ENCODE data around the gene MBD3L3. TPM values are rescaled to one million over a fixed set of nuclear protein-coding genes. Genes with fewer than 3 reads are reported as not detected.

The MBD3L3 gene
- total RNA-seq, 2 experiments from 2014 or later: not detected

DNA sequence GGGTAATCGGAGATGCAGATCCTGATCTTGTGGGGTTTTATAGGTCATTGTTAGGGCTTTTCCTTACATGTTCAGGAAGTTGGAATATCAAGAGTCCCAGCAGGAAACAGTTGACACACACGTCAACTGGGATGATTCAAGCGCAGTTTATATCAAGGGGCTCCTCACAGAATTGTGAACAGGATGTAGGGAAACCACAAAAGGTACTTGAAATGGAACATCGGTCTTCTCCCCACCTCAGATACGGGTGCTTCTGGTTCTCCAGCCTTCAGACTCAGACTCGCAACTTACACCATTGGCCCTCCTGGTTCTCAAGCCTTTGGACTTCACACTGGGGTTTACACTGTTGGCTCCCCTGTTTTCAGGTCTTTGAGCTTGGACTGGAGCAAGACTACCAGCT lies 30.5 kb upstream of the MBD3L3 start:
- Histone ChIP-seq H3K36me3 (ENCODE audit: insufficient read depth, low read length) (peaks cover 28% of the 10 kb centered on the region), H3K27ac (ENCODE audit: low read depth, low read length, poor library complexity, severe bottlenecking) (no peak overlapping the region), H3K4me3 (ENCODE audit: low read depth, low read length, poor library complexity, severe bottlenecking) (no peak overlapping the region), H2AFZ (ENCODE audit: low read length) (no peak overlapping the region), H3K4me1 (ENCODE audit: insufficient read depth, low read length, poor library complexity, severe bottlenecking) (no peaks in the 10 kb centered on the region), H3K9me2 (ENCODE audit: insufficient read depth, low read length) (no peaks in the 10 kb centered on the region), H3K9me3 (ENCODE audit: low read length) (peaks cover 19% of the 10 kb centered on the region), H3K79me2 (ENCODE audit: insufficient read depth, low read depth, low read length) (no peaks in the 10 kb centered on the region), H4K20me1 (ENCODE audit: insufficient read depth, low read length) (no peaks in the 10 kb centered on the region), H3K4me2 (ENCODE audit: low read length) (no peak overlapping the region)
- no peak for DNase-seq (ENCODE audit: low spot score)
- ChIA-PET CTCF (ENCODE audit: unreplicated experiment) (no interaction called here), POLR2A (no interaction called here)
- BruUV-seq (replicated peaks): no TSS peak
- no peak for TF ChIP-seq CTCF (conservative IDR thresholded peaks at IDR 0.05; ENCODE audit: low read length)
- no peak for TF ChIP-seq EZH2phosphoT487 (IDR thresholded peaks at IDR 0.05; ENCODE audit: borderline replicate concordance, low read depth, low read length)
- intact Hi-C loops (cut with micrococcal nuclease; ENCODE audit: unreplicated experiment): no loop called here

- Histone ChIP-seq H3K36me3 (ENCODE audit: insufficient read depth, low read length) (peaks cover 82% of the 10 kb centered on the region), H3K79me2 (ENCODE audit: insufficient read depth, low read depth, low read length) (no peaks in the 10 kb centered on the region), H3K9me2 (ENCODE audit: insufficient read depth, low read length) (no peaks in the 10 kb centered on the region), H2AFZ (ENCODE audit: low read length) (no peak overlapping the region), H4K20me1 (ENCODE audit: insufficient read depth, low read length) (no peaks in the 10 kb centered on the region), H3K4me2 (ENCODE audit: low read length) (no peak overlapping the region), H3K9me3 (ENCODE audit: low read length) (peaks cover 72% of the 10 kb centered on the region), H3K4me3 (ENCODE audit: low read depth, low read length, poor library complexity, severe bottlenecking) (no peak overlapping the region), H3K27ac (ENCODE audit: low read depth, low read length, poor library complexity, severe bottlenecking) (no peak overlapping the region), H3K4me1 (ENCODE audit: insufficient read depth, low read length, poor library complexity, severe bottlenecking) (no peaks in the 10 kb centered on the region)
- ChIA-PET POLR2A (no interaction called here), CTCF (ENCODE audit: unreplicated experiment) (no interaction called here)
- TF ChIP-seq CTCF (conservative IDR thresholded peaks at IDR 0.05; ENCODE audit: low read length) (no peak), EZH2phosphoT487 (IDR thresholded peaks at IDR 0.05; ENCODE audit: borderline replicate concordance, low read depth, low read length) (no peak)
- peak; percentile 20 for DNase-seq (ENCODE audit: low spot score)
- intact Hi-C loops (cut with micrococcal nuclease; ENCODE audit: unreplicated experiment): no loop called here
- no TSS peak for BruUV-seq (replicated peaks)
Measured at GRCh38 chr19:7083076-7083956, 24.8 kb upstream of the MBD3L3 start.

DNA sequence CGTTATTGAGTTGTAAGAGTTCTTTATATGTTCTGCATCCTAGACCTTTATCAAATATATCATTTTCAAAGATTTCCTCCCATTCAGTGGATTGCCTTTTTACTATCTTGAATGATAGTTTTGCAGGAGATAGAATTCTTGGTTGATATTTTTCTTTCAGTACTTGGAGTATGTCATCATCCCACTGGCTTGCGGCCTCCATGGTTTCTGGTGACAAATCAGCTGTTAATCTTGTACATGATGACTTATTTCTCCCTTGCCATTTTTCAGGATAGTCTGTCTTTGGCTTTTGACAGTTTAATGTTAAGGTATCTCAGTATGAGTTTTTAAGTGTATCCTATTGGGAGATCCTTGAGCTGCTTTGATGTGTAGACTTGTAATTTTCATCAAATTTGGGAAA lies 19.5 kb upstream of the MBD3L3 start:
- DNase-seq (ENCODE audit: low spot score): no peak
- Histone ChIP-seq H3K36me3 (ENCODE audit: insufficient read depth, low read length) (peaks cover 99% of the 10 kb centered on the region), H3K4me2 (ENCODE audit: low read length) (no peak overlapping the region), H3K4me3 (ENCODE audit: low read depth, low read length, poor library complexity, severe bottlenecking) (no peak overlapping the region), H3K4me1 (ENCODE audit: insufficient read depth, low read length, poor library complexity, severe bottlenecking) (no peaks in the 10 kb centered on the region), H2AFZ (ENCODE audit: low read length) (no peak overlapping the region), H3K9me2 (ENCODE audit: insufficient read depth, low read length) (no peaks in the 10 kb centered on the region), H4K20me1 (ENCODE audit: insufficient read depth, low read length) (no peaks in the 10 kb centered on the region), H3K9me3 (ENCODE audit: low read length) (peaks cover 55% of the 10 kb centered on the region), H3K79me2 (ENCODE audit: insufficient read depth, low read depth, low read length) (no peaks in the 10 kb centered on the region), H3K27ac (ENCODE audit: low read depth, low read length, poor library complexity, severe bottlenecking) (no peak overlapping the region)
- BruUV-seq (replicated peaks): no TSS peak
- TF ChIP-seq CTCF (conservative IDR thresholded peaks at IDR 0.05; ENCODE audit: low read length) (no peak), EZH2phosphoT487 (IDR thresholded peaks at IDR 0.05; ENCODE audit: borderline replicate concordance, low read depth, low read length) (no peak)
- POLR2A ChIA-PET: no interaction called here
- CTCF ChIA-PET (ENCODE audit: unreplicated experiment): no interaction called here
- intact Hi-C loops (cut with micrococcal nuclease; ENCODE audit: unreplicated experiment): no loop called here

Measured in OCI-LY7 (cell line).